IPS DF 6.9 (cell line): Measurements from ENCODE around the gene AKAP1.

Source experiments
- DNase-seq: peaks from one replicate; pipeline ENCODE4 v3.0.0-alpha.2; 2013; ENCODE audit warnings: low read depth, low spot score
- H3K27ac ChIP-seq: one replicate; pipeline ENCODE4 v1.5.1; 2013; ENCODE audit warnings: low read length, control low read depth
- H3K27me3 ChIP-seq: 2 replicates; pipeline ENCODE4 v1.6.1; 2013; ENCODE audit warnings: mild to moderate bottlenecking, low read length; ENCODE audit not compliant: control insufficient read depth, insufficient read depth
- H3K36me3 ChIP-seq: 2 replicates; pipeline ENCODE4 v1.6.1; 2013; ENCODE audit warnings: low read length; ENCODE audit not compliant: control insufficient read depth, insufficient read depth
- H3K4me1 ChIP-seq: 2 replicates; pipeline ENCODE4 v1.6.1; 2013; ENCODE audit warnings: low read length; ENCODE audit not compliant: control insufficient read depth, insufficient read depth
- H3K4me3 ChIP-seq: 2 replicates; pipeline ENCODE4 v1.5.1; 2013; ENCODE audit warnings: mild to moderate bottlenecking, low read length
- H3K9me3 ChIP-seq: 2 replicates; pipeline ENCODE4 v1.6.1; 2013; ENCODE audit warnings: low read length, inconsistent platforms; ENCODE audit not compliant: control insufficient read depth, insufficient read depth
- WGBS: extraction: QIAGEN DNeasy Blood & Tissue Kit; methylation state at CpG from one replicate; pipeline ENCODE4 v1.1.7; 2013; ENCODE audit warnings: mixed read lengths, missing lambda C conversion rate; ENCODE audit not compliant: insufficient read length, insufficient coverage; 5-methylcytosine and 5-hydroxymethylcytosine counted together

The AKAP1 gene

DNA sequence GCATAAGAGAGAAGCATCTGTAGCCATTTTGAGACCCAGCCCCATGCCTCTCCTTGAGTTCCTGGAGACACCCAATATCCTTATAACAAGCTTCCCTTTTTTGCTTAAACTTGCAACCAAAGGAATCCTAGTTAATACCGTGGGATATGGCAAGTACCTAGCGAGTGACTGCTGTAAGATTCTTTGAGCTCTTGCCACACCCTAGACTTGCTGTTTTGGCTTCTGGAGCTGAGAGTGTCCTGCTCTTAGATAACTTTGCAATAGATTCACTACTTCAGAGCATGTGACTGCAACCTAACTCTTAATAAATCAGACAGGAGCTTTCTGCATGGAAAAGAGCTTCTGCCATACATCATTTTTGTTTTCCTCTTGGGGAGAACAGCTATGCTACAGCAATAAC, 58.3 kb downstream of the AKAP1 start:
- H3K9me3 ChIP-seq, result no peaks in the 10 kb centered on the region
- DNase-seq, result no peak
- H3K36me3 ChIP-seq, result no peaks in the 10 kb centered on the region
- no peak overlapping the region for H3K27ac ChIP-seq
- WGBS, result no CpG with 5 or more reads among the region's 2 CpGs
- H3K4me1 ChIP-seq, result no peaks in the 10 kb centered on the region; the same call in 1 of the 2 replicates
- H3K4me3 ChIP-seq, result no peak overlapping the region
- H3K27me3 ChIP-seq, result no peaks in the 10 kb centered on the region

DNA sequence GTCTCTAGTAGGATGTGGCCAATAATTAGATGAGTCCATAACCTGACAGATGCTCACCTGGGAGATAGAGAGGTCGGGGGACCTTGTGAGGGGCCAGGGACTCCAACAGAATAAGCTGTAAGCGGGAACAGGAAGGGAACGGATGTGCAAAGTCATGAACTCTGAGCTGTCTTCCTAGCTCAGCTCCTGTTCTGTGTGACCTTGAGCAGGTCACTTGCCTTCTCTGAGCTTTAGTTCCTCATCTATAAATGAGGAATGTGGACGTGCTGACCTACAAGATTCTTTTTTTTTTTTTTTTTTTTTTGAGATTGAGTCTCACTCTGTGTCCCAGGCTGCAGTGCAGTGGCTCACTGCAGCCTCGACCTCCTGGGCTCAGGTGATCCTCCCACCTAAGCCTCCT, 58.9 kb downstream of the AKAP1 start:
- no peak overlapping the region for H3K27ac ChIP-seq
- H3K4me1 ChIP-seq, result no peaks in the 10 kb centered on the region; the same call in 1 of the 2 replicates
- H3K36me3 ChIP-seq, result no peaks in the 10 kb centered on the region
- no CpG with 5 or more reads among the region's 5 CpGs for WGBS
- no peak overlapping the region for H3K4me3 ChIP-seq
- no peaks in the 10 kb centered on the region for H3K27me3 ChIP-seq
- no peak for DNase-seq
- no peaks in the 10 kb centered on the region for H3K9me3 ChIP-seq

- H3K27ac ChIP-seq, result no peak overlapping the region
- no peaks in the 10 kb centered on the region for H3K27me3 ChIP-seq
- no peaks in the 10 kb centered on the region; the same call in 1 of the 2 replicates for H3K4me1 ChIP-seq
- no peaks in the 10 kb centered on the region for H3K9me3 ChIP-seq
- no peak overlapping the region for H3K4me3 ChIP-seq
- no CpG with 5 or more reads among the region's 7 CpGs for WGBS
- DNase-seq, result no peak
- H3K36me3 ChIP-seq, result no peaks in the 10 kb centered on the region
These were observed 59.5 kb downstream of the AKAP1 start for GRCh38 chr17:57144567-57144966.

DNA sequence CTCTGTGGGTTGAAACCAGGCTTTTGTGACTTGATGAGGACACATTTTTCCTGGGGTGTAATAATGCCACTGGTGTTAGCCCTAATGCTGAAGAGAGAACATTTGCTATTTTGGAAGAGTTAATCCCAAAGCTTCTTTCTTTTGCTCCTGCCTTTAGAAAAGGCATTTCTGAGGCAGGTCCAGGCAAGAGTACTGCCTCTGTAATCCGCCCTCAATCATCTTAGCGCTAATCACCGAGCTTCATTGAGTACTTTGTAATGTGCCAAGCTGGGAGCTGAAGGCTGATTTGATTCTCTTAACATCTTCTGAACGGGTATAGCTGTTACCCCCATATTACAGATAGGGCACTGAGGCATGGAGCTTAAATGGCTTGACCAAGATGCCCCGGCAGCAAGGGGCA, 60.3 kb downstream of the AKAP1 start:
- no peaks in the 10 kb centered on the region for H3K36me3 ChIP-seq
- H3K4me1 ChIP-seq, result no peaks in the 10 kb centered on the region; the same call in 1 of the 2 replicates
- H3K9me3 ChIP-seq, result no peaks in the 10 kb centered on the region
- no CpG with 5 or more reads among the region's 5 CpGs for WGBS
- H3K27me3 ChIP-seq, result no peaks in the 10 kb centered on the region
- no peak overlapping the region for H3K4me3 ChIP-seq
- DNase-seq, result no peak
- no peak overlapping the region for H3K27ac ChIP-seq

- no peak for DNase-seq
- Histone ChIP-seq H3K27me3 (no peaks in the 10 kb centered on the region), H3K36me3 (no peaks in the 10 kb centered on the region), H3K27ac (no peak overlapping the region), H3K4me1 (no peaks in the 10 kb centered on the region; the same call in 1 of the 2 replicates), H3K9me3 (no peaks in the 10 kb centered on the region), H3K4me3 (no peak overlapping the region)
- WGBS, result no CpG with 5 or more reads among the region's 5 CpGs
These were observed 61.2 kb downstream of the AKAP1 start for GRCh38 chr17:57146273-57146672.

DNA sequence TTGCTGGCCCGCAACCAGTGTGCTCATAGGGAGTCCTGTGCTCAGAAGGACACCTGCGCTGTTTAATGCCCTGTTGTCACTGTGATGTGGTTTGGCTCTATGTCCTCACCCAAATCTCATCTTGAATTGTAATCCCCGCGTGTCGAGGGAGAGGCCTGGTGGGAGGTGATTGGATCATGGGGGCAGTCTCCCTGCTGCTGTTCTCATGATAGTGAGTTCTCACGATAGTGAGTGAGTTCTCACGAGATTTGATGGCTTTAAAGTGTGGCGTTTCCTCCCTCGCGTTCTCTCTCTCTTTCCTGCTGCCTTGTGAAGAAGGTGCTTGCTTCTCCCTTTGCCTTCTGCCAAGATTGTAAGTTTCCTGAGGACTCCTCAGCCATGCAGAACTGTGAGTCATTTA, 66.8 kb downstream of the AKAP1 start:
- Histone ChIP-seq H3K27me3 (no peaks in the 10 kb centered on the region), H3K9me3 (no peaks in the 10 kb centered on the region)

DNA sequence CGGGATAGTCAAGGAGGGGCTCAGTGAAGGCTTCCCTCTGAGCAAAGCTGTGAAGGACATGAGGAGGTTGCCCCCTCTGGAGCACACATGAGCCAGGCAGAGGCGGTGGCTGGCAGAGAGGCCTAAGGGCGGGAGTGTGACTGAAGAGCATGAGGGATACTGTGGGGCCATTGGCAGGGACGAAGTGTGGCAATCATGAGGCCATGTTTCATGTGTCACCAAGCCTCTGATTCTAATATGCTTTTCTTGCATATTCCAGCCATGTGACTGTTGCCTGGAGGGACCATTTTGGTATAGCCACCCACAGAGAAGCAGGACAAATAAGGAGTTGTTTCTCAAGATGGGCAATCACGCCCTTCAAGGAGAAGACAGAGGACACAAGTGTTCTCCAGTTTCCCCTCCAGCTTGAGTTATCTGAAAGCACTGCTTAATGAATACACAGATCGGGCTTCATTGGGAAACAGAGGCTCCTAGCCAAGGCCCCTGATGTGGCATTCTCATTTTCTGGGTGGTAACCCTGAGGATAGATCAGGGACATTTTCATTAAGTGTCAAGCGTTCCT, 68.0 kb downstream of the AKAP1 start:
- Histone ChIP-seq H3K9me3 (no peaks in the 10 kb centered on the region), H3K36me3 (no peaks in the 10 kb centered on the region), H3K27me3 (no peaks in the 10 kb centered on the region), H3K27ac (no peak overlapping the region), H3K4me1 (no peaks in the 10 kb centered on the region), H3K4me3 (no peak overlapping the region)
- no CpG with 5 or more reads among the region's 7 CpGs for WGBS
- DNase-seq, result no peak

More for the DNA sequence above, 66.8 kb downstream of the AKAP1 start:
- Histone ChIP-seq H3K4me1 (no peaks in the 10 kb centered on the region), H3K36me3 (no peaks in the 10 kb centered on the region), H3K4me3 (no peak overlapping the region), H3K27ac (no peak overlapping the region)
- WGBS, result no CpG with 5 or more reads among the region's 10 CpGs
- DNase-seq, result no peak

- H3K4me3 ChIP-seq, result no peak overlapping the region
- H3K27me3 ChIP-seq, result no peaks in the 10 kb centered on the region
- H3K9me3 ChIP-seq, result no peaks in the 10 kb centered on the region
- H3K36me3 ChIP-seq, result no peaks in the 10 kb centered on the region
- H3K27ac ChIP-seq, result no peak overlapping the region
- no peak for DNase-seq
- no CpG with 5 or more reads among the region's 2 CpGs for WGBS
- no peaks in the 10 kb centered on the region for H3K4me1 ChIP-seq
These were observed 69.9 kb downstream of the AKAP1 start for GRCh38 chr17:57154921-57155320.

GRCh38 chr17:57158325-57158724, 73.3 kb downstream of the AKAP1 start:
- WGBS, result no CpG with 5 or more reads among the region's 4 CpGs
- Histone ChIP-seq H3K27me3 (no peaks in the 10 kb centered on the region), H3K36me3 (no peaks in the 10 kb centered on the region), H3K27ac (no peak overlapping the region), H3K9me3 (no peaks in the 10 kb centered on the region), H3K4me1 (no peaks in the 10 kb centered on the region), H3K4me3 (no peak overlapping the region)
- DNase-seq, result no peak

- Histone ChIP-seq H3K4me3 (no peak overlapping the region), H3K27ac (no peak overlapping the region), H3K36me3 (no peaks in the 10 kb centered on the region), H3K4me1 (no peaks in the 10 kb centered on the region), H3K9me3 (no peaks in the 10 kb centered on the region), H3K27me3 (no peaks in the 10 kb centered on the region)
- DNase-seq, result no peak
- no CpG with 5 or more reads among the region's 1 CpG for WGBS
These were observed 73.7 kb downstream of the AKAP1 start for GRCh38 chr17:57158795-57159194.

DNA sequence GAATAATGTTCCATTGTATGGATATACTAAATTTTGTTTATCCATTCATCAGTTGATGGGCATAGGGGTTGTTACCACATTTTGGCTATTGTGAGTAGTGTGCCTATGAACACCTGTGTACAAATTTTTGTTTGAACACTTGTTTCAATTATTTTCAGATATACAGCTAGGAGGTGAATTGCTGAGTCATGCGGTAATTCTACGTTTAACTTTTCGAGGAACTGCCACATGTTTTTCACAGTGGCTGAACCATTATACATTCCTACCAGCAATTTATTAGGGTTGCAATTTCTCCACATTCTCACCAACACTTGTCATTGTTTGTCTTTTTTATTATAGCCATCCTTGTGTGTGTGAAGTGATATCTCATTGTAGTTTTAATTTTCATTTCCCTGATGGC, 75.6 kb downstream of the AKAP1 start:
- Histone ChIP-seq H3K27me3 (no peaks in the 10 kb centered on the region), H3K4me3 (no peak overlapping the region), H3K4me1 (no peaks in the 10 kb centered on the region), H3K9me3 (no peaks in the 10 kb centered on the region), H3K27ac (no peak overlapping the region), H3K36me3 (no peaks in the 10 kb centered on the region)
- WGBS, result no CpG with 5 or more reads among the region's 3 CpGs
- no peak for DNase-seq
